GM10847 (cell line): ENCODE data around the gene IPCEF1.

Experiments
- POLR2A ChIP-seq: IDR thresholded peaks from 2 replicates; pipeline ENCODE4 v1.6.1; 2011; ENCODE audit not compliant: insufficient read length; ENCODE audit errors: extremely low read depth

The IPCEF1 gene

DNA sequence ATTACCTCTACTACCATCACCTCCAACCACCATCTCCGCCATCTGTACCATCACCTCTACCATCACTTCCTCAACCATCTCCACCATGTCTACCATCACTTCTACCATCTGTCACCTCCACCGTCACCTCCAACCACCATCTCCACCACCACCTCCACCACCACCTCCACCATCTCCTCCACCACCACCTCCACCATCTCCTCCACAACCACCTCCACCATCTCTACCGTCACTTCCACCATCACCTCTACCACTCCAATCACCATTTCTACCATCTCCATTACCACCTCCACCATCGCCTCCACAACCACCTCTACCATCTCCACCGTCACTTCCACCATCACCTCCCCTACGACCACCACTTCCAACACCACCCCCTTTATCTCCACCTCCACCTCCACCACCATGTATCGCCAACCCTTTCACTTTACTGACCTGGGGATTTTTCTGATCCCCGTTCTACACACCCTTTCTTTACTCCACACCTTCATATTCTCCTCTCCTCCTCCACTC lies 2.3 kb downstream of the IPCEF1 start:
- TF ChIP-seq POLR2A, result no peak

DNA sequence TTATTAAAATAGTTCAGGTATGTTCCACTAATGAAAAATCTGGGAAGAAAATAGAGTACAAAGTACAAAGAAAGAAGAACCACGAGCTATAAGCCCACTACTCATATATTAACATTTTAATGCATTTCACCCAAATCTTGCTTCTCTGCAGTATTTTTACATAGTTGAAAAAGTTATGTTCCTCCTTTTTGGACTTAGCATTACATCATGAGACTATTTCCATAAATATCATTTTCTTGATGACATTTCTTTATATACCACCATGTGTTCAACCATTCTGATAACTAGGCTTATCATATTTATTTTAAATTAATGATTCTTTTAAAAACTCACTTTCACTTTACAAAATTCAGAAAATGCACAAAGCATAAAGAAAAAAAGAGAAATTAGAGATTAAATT lies 3.0 kb downstream of the IPCEF1 start:
- TF ChIP-seq POLR2A, result no peak

DNA sequence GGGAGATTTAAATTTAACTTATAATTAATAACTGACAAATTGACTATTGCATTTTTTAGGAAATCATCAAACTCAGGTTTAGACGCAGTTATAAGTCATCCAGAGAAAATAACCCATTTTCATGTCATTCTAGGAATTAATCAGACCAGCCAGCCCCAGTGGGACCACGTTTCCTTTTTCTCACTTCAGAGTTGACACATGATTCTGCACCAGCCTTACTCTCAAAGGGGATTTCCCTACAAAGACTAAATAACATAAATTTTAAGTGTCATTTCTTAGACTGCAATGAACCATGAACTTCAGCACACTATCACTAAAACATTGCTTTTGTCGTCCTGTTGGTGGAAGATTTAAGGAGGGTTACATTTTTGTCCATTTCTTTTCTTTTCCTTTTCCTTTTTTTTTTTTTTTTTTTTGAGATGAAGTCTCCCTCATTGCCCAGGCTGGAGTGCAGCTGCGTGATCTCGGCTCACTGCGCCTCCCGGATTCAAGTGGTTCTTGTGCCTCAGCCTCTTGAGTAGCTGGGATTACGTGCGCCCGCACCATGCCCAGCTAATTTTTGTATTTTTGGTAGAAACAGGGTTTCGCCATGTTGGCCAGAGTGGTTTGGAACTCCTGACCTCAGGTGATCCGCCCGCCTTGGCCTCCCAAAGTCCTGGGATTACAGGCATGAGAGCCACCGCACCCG lies 3.6 kb downstream of the IPCEF1 start:
- no peak for TF ChIP-seq POLR2A

DNA sequence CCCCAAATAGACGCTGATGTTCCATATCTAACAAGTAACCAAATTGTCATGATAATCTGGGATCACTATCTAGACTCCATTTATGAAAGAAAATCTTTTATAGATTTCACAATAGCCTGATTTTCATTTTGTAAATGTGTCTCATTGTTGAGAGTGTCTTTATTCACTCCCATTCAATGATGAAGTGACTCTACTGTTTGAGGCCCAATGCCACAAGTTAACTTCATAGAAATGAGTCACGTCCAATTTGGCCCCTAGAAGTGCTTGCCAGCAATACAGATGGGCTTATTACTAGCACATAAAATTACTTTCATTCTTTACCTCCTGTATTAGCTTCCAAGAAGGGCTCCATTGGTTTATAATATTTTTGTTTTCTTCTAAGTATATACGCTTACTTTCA lies 6.3 kb downstream of the IPCEF1 start:
- TF ChIP-seq POLR2A, result no peak

DNA sequence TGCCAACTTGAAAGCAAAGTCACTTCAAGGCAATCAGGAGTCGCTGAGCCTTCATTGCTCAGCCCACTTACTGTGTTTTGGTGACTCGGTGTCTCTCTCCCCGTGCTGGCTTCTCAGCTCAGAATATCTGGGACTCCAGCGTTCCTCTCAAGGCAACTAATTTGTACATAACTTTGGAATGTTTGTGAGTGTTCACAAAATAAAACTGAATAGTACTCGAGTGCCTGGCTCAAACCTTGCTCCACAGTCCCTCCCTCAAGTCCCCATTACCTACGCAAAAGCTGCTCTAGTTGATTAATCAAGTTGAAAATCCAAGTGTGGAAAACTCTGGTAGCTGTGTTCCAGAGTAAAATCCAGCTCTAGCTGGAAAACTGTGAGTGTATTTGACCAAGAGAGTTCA lies 8.6 kb downstream of the IPCEF1 start:
- TF ChIP-seq POLR2A, result no peak

DNA sequence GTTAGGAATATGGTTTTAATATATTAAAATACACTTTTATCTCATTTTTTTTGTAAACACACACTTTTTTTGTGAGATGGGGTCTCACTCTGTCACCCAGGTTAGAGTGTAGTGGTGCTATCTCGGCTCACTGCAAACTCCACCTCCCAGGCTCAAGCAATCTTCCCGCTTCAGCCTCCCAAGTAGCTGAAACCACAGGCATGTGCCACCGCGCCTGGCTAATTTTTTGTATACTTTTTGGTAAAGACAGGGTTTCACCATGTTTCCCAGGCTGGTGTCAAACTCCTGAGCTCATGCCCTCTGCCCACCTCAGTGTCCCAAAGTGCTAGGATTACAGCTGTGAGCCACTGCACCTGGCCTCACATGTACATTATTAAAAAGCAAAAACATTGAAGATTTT lies 10.8 kb downstream of the IPCEF1 start:
- no peak for TF ChIP-seq POLR2A

DNA sequence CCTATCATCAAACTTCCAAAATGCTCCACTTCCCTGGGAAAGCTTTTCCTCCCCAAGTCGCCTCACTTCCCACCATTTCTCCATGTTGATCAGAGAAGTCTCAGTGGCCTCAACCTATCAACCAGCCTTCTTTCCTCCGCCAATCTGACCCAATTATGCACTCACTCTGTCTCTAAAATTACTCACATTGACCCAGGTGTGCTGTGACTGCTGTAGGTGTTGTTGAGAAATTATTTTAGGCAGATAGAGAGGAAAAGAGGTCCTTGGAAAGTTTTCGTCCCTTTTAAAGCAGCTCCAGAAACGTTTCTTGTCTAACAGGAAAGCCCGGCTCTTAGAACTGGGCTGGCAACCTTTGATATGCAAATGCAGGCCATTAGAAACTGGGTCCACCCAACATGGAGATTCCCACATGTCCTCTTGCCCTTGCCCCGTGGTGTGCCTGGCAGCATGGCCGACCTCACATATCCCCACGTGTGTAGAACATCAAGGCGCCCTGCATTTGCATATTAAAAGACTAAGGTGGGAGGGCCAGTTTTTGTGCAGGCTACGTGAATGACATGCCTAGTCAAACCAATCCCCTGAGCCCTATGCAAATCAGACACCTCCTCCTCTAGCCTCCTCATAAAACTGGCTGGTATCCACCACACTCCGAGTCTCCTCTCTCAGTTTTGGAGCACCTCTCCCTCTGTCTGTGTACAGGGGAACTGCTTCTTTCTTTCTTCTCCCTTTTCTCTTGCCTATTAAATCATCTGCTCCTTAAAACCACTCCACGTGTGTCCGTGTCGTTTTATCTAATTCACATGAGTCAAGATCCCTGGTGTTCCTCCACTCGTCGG lies 12.9 kb downstream of the IPCEF1 start:
- TF ChIP-seq POLR2A, result no peak

DNA sequence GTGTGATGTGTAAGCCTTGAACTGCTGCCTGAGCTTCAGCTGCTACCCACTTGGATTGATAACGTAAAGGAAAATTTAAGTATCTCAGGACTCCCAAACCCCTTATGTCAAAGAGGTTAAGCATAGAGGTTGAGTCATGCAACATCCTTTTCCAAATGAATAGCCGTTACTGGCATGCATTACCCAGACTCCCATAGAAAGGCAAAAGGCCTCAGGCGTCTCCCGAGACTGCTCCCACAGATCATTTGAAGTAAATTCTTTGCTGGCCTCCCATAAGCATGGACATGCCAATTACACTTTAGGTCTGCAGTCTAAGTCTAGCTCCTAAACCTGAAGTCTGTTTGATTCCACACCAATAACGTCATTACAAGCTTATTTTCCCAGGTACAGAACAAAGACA lies 14.7 kb downstream of the IPCEF1 start:
- no peak for TF ChIP-seq POLR2A

DNA sequence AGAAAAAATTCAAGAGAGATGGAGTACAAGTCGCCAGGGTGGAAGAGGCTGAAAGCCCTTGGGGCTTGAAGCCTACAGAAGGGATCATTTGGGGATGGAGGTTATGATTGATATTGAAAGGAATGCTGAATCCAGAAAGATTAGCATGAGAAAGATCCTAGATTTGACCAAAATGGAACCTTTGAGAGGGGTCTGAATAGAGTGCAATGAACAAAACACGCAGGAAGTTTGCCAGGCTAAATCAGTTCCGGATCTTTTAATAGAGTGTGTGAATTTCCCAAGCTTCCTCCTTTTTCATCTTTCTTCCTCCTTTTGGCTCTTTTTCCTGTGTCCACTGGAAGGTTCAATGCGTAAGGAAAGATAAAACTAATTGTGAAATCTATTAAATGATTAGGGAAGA lies 15.3 kb downstream of the IPCEF1 start:
- TF ChIP-seq POLR2A, result no peak

DNA sequence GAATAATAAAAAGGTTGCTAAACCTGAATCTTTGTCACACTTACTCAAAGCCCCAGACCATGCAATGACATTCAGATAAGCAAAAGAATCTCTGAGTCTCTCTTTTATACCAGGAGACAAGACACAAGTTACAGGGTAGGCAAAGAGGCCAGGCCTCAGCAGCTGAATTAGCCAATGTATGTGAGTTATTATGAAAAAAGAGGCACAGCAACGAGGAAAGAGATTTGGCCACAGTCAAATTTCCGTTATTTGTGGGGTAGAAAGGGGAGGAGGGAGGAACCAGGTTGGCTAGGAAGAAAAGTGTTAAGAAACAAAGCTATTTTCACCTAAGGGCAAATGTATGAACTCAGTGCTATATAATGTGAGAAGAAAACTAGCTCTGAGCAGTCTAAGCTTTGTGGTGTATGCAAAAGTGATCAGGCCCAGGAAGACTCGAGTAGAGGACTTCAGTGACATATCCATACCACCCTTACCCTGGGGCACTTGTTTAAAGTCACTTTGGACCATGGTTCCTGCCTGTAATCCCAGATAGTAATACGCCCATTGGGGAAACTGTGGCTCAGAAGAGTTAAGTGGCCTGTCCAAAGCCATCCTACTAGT lies 19.1 kb downstream of the IPCEF1 start:
- no peak for TF ChIP-seq POLR2A

DNA sequence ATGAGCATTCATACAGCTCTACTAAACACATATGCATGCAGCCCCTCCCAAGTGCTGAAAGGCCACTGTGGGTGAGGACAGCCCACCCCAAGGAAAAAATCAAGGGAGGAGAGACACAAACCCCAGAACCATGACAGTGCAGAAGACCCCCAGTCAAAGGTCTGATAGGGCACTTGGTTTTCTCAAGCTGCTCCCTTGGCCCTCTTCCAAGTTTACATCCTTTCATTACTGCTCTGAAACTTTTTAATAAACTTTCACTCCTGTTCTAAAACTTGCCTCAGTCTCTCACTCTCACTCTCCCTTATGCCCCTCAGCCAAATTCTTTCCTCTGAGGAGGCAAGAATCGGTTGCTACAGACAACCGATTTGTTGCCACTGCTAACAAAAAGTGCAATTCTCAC lies 24.9 kb downstream of the IPCEF1 start:
- no peak for TF ChIP-seq POLR2A

DNA sequence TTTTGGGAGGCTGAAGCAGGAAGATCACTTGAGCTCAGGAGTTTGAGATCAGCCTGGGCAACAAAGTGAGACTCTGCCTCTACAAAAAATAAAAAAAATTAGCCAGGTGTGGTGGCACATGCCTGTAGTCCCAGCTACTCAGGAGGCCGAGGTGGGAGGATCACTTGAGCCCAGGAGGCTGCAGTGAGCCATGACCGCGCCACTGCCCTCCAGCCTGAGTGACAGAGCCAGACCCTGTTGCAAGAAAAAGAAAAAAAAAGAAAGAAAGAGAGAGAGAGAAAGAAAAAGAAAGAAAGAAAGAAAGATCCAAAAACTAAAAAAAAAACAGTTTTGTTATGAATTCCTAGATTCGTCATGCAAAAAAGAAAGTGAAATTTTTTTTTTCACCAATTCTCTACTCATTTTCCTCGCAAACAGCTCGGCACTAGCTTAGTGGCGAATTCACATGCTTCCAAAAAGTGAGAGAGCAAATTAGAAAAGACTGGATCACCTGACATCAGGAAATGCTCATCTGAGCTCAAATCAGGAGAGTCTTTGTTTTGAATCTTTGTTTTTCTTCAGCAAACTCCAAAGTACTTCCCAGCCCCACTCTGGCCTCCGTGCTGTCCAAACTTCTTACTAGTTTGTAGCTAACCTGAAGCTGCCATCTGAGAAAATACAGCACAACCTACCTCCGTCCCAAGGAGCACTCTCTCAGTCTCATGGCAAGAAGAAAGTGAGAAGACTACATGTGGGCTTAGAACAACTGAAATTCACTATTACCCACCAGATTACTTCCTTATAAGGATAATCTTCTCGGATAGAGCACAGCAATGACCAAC lies 27.0 kb downstream of the IPCEF1 start:
- no peak for TF ChIP-seq POLR2A

DNA sequence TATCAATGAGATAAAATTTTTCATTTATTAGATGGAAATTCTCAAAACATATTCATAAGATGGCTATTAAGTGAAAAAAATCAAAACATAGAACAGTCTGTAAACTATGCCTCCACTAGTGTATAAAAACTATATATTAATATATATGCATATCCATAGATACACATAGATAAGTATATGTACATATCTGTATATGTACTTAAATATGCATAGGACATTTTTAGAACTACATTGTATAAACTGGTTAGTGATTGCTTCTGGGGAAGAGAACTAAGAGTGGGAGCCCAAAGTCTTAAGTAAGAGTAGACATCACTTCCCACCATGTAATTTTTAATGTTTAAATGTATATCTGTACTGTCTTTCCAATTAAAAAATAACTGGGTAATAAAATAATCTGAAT lies 31.5 kb downstream of the IPCEF1 start:
- TF ChIP-seq POLR2A, result no peak

DNA sequence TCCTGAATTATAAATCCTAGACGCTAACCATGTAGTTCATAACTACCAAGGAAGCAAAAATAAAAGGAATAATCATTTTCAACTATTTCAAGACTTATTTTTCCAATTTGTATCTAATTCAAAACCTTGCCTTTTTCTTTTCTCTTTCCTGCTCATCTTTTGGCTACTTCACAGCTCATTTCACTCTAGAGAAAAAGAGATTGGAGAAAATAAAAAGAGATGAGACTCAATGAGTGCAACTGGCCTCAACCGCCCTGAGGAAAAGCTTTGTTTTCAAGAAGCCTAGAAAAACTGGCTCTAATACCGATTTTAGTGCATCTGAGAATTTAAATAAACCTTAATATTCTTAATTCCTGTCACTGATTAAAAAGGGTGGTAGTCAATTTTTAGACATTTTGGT lies 36.4 kb downstream of the IPCEF1 start:
- TF ChIP-seq POLR2A, result no peak

DNA sequence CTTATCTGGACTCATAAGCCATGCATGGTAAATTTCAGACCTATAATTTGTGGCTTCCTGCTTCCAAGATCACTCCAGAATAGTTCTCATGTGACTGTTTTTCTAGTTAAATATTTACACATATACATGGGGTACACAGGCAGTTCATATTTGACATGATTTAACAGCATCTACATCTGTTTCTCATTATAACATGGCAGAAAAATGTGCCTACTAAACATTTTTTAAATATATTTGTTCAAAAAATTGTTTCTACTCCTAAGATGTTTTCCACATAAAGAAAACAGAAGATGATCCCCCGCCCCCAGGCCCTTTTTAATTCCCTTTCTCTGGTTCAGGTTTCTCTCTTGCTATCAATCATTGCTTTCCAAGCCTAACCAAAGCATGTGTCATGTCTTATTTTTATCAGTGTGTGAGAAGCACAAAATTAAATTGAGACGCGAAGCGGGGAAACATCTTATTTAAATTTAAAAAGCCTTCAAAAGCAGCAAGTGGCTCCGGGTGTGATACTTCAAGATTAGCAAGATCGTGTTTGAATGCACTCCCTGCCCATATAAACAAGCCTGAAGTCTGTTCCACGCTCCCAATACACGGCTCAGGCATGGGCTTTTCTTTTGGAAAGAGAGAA lies 37.3 kb downstream of the IPCEF1 start:
- TF ChIP-seq POLR2A, result no peak
